Bronchial epithelial cell (primary cell): ENCODE results near the gene SLC9A4. TPM values are rescaled to one million over a fixed set of nuclear protein-coding genes. Genes with fewer than 3 reads are reported as not detected.

Source experiments
- DNase-seq: peaks from one replicate; pipeline ENCODE4 v3.0.0-alpha.2; 2010; ENCODE audit warnings: low read depth
- FAIRE-seq: peaks from 2 replicates; lab custom pipeline; 2011; peaks lifted over from hg19 to GRCh38; lab: Jason Lieb, UNC
- H3K27me3 ChIP-seq: 2 replicates; pipeline ENCODE4 v1.5.1; 2011; ENCODE audit warnings: low read length; ENCODE audit not compliant: control insufficient read depth, insufficient read depth
- H3K36me3 ChIP-seq: 2 replicates; pipeline ENCODE4 v1.5.1; 2011; ENCODE audit warnings: low read length; ENCODE audit not compliant: control insufficient read depth, insufficient read depth
- H3K4me3 ChIP-seq: 2 replicates; pipeline ENCODE4 v1.5.1; 2011; ENCODE audit warnings: mild to moderate bottlenecking, low read depth, low read length, control low read depth
- CTCF ChIP-seq: IDR thresholded peaks from 2 replicates; pipeline ENCODE4 v1.5.1; 2011; ENCODE audit warnings: mild to moderate bottlenecking, moderate library complexity, low read length, control low read depth, inconsistent platforms; ENCODE audit not compliant: insufficient read depth, severe bottlenecking
- total RNA-seq: library from RNA; depleted of rRNA; stranded (reverse); fragments of >200 nt; gene quantifications from 2 replicates; pipeline ENCODE4 v1.2.1, GENCODE V29; 2014

Gene SLC9A4
- total RNA-seq, 1 donor from 2014 or later: under 0.01 TPM

- TF ChIP-seq CTCF: no peak
- DNase-seq: no peak
- no peaks in the 10 kb centered on the region for H3K27me3 ChIP-seq
- H3K36me3 ChIP-seq: no peaks in the 10 kb centered on the region
- FAIRE-seq: no peak
- H3K4me3 ChIP-seq: no peak overlapping the region
Observed at GRCh38 chr2:102489646-102490045, 16.6 kb downstream of the SLC9A4 start.

DNA sequence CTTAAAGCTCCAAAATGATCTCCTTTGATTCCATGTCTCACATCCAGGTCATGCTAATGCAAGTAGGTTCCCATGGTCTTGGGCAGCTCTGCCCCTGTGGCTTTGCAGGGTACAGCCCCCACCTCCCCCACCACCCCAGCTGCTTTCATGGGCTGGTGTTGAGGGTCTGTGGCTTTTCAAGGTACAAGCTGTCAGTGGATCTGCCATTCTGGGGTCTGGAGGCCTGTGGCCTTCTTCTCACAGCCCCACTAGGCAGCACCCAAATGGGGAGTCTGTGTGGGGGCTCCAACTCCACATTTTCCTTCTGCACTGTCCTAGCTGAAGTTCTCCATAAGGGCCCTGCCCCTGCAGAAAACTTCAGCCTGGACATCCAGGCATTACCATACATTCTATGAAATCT lies 19.0 kb downstream of the SLC9A4 start:
- TF ChIP-seq CTCF: no peak
- DNase-seq: no peak
- no peak for FAIRE-seq

DNA sequence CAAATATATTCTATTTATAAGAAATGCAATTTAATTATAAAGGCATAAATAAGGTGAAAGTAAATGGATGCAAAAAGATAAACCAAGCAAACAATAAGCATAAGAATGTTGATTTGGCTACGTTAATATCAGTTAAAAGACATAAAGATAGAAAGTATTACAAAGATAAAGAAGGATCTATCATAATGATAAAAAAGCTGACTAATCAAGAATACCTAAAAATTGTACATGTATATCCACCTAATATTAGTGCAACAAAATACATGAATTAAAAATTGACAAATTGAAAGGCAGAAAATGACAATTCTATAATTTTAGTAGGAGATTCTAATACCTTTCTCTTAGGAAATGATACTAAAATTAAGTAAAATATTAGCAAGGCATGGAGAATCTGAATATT lies 21.5 kb downstream of the SLC9A4 start:
- TF ChIP-seq CTCF: no peak
- H3K27me3 ChIP-seq: no peaks in the 10 kb centered on the region
- FAIRE-seq (no peak), DNase-seq (no peak)
- no peaks in the 10 kb centered on the region for H3K36me3 ChIP-seq
- H3K4me3 ChIP-seq: no peak overlapping the region

More for the DNA sequence above, 19.0 kb downstream of the SLC9A4 start:
- Histone ChIP-seq H3K27me3 (no peaks in the 10 kb centered on the region), H3K36me3 (no peaks in the 10 kb centered on the region), H3K4me3 (no peak overlapping the region)

GRCh38 chr2:102498414-102498813 lies 25.4 kb downstream of the SLC9A4 start:
- H3K36me3 ChIP-seq: no peaks in the 10 kb centered on the region
- FAIRE-seq (no peak), DNase-seq (no peak)
- no peak overlapping the region for H3K4me3 ChIP-seq
- no peak for TF ChIP-seq CTCF
- H3K27me3 ChIP-seq: no peaks in the 10 kb centered on the region

DNA sequence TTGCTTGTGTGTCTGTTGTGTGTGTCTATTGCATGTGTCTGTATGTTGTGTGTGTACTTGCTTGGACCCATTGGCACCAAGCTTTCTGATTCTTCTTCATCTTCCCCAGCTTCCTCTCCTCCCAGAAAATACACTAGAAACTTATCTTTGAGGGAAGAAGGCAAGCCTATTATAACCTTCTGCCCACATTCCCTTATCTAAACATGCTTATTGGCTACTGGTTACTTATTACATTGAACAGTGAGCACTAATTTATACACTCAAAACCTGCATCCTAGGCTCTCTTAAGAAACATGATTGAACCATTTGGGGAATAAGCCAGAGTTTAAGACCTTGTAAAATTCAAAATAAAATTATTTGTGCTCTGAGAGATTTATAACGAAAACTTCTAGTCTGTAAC lies 26.5 kb downstream of the SLC9A4 start:
- H3K27me3 ChIP-seq: no peaks in the 10 kb centered on the region
- no peaks in the 10 kb centered on the region for H3K36me3 ChIP-seq
- TF ChIP-seq CTCF: no peak
- FAIRE-seq (no peak), DNase-seq (no peak)
- no peak overlapping the region for H3K4me3 ChIP-seq

DNA sequence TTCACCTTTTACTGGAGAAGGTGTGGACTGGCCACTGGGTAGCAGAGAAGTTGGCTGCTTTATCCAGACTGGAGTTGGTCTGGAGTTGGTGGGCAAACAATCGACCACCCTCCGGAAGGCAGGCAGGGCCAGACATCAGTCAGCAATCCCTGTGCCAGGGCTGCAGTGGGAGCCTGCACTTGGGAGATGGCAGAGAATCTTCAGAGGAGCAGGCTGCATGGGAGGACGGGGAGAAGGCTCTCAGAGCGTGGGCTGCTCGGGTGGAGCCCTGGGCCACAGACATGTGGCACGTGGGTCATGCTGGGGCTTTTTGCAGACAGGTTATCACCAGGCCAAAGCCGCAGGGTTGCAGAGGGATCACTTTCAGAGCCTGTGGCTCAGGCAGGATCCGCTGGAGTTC lies 29.6 kb downstream of the SLC9A4 start:
- DNase-seq: no peak
- no peak for FAIRE-seq
- H3K36me3 ChIP-seq: no peaks in the 10 kb centered on the region
- H3K27me3 ChIP-seq: no peaks in the 10 kb centered on the region
- no peak for TF ChIP-seq CTCF
- H3K4me3 ChIP-seq: no peak overlapping the region
